AG04450 (cell line): ENCODE data around the gene IL10RB. TPM values are rescaled to one million over a fixed set of nuclear protein-coding genes. Genes with fewer than 3 reads are reported as not detected.

Source experiments
- CTCF ChIA-PET: fragments of 300-600, 350-600 bp; formaldehyde crosslinking; extraction: SDS; loops from one replicate; lab custom pipeline; 2022; ENCODE audit warnings: antibody characterized with exemption, inconsistent platforms; lab: Charles Lee
- POLR2A ChIA-PET: fragments of 350-600 bp; formaldehyde crosslinking; extraction: SDS; loops from one replicate; lab custom pipeline; 2021; ENCODE audit warnings: antibody characterized with exemption, inconsistent platforms; lab: Yijun Ruan, JAX
- DNase-seq: peaks from one replicate; pipeline ENCODE4 v3.0.0-alpha.2; 2011; ENCODE audit warnings: low read depth, low spot score
- H3K27ac ChIP-seq: one replicate; pipeline ENCODE4 v1.5.1; 2012; ENCODE audit warnings: low read depth, low read length, control low read depth
- H3K27me3 ChIP-seq: one replicate; pipeline ENCODE4 v1.6.0; 2012; ENCODE audit warnings: low read length; ENCODE audit not compliant: control insufficient read depth, insufficient read depth
- H3K4me3 ChIP-seq: 2 replicates; pipeline ENCODE4 v1.5.1; 2011; ENCODE audit warnings: mild to moderate bottlenecking, low read depth, low read length, control low read depth
- H3K9me3 ChIP-seq: 2 replicates; pipeline ENCODE4 v1.5.1; 2012; ENCODE audit warnings: low read length; ENCODE audit not compliant: control insufficient read depth, insufficient read depth
- CTCF ChIP-seq: IDR thresholded peaks from 2 replicates; pipeline ENCODE4 v1.5.1; 2011; ENCODE audit warnings: low read depth, low read length, control low read depth, inconsistent platforms
- polyA plus RNA-seq: library from polyadenylated mRNA; depleted of rRNA; stranded (reverse); fragments of >200 nt; gene quantifications from 2 replicates; pipeline ENCODE4 v1.2.3, GENCODE V29; 2011

The IL10RB gene
- polyA plus RNA-seq, 1 experiment, result 46.4 TPM

- no peak for TF ChIP-seq CTCF
- ChIA-PET POLR2A (no interaction called here), CTCF (no interaction called here)
- no peak overlapping the region for H3K27ac ChIP-seq
- no peaks in the 10 kb centered on the region for H3K27me3 ChIP-seq
- DNase-seq, result no peak
- H3K9me3 ChIP-seq, result no peaks in the 10 kb centered on the region
- no peak overlapping the region for H3K4me3 ChIP-seq
Measured at GRCh38 chr21:33305938-33306337, 39.8 kb downstream of the IL10RB start.

- ChIA-PET CTCF (interaction anchor here (0.6 to 1.0 kb wide), 3 partner anchors 31 to 250 kb away, joined by 3 to 4 read pairs (median 4); no protein-coding TSS in a partner anchor), POLR2A (interaction anchor here (1.3 kb wide), 1 partner anchor 16 kb away, joined by 5 read pairs; the partner anchor contains the start of gene IFNAR1)
- DNase-seq, result no peak
- TF ChIP-seq CTCF, result no peak; the same call in 1 of the 2 replicates
- Histone ChIP-seq H3K27me3 (peaks cover 2% of the 10 kb centered on the region), H3K4me3 (no peak overlapping the region), H3K9me3 (no peaks in the 10 kb centered on the region; the same call in 1 of the 2 replicates), H3K27ac (no peak overlapping the region)
Measured at GRCh38 chr21:33308586-33309490, 42.7 kb downstream of the IL10RB start.

- H3K9me3 ChIP-seq, result peaks cover 4% of the 10 kb centered on the region; the same call in 1 of the 2 replicates
- DNase-seq, result no peak
- H3K27ac ChIP-seq, result no peak overlapping the region
- POLR2A ChIA-PET, result interaction anchor here (1.3 kb wide), 1 partner anchor 15 kb away, joined by 5 read pairs; the partner anchor contains the start of gene IFNAR1
- CTCF ChIA-PET, result interaction anchor here (0.6 kb wide), 2 partner anchors 32 to 249 kb away, joined by 3 to 4 read pairs; no protein-coding TSS in a partner anchor
- no peak overlapping the region for H3K4me3 ChIP-seq
- TF ChIP-seq CTCF, result no peak
- H3K27me3 ChIP-seq, result peaks cover 3% of the 10 kb centered on the region
Measured at GRCh38 chr21:33309778-33310177, 43.6 kb downstream of the IL10RB start.

GRCh38 chr21:33312121-33312520 is 46.0 kb downstream of the IL10RB start:
- no peak for DNase-seq
- Histone ChIP-seq H3K27me3 (peaks cover 7% of the 10 kb centered on the region), H3K9me3 (peaks cover 4% of the 10 kb centered on the region; the same call in 1 of the 2 replicates), H3K4me3 (no peak overlapping the region), H3K27ac (no peak overlapping the region)
- POLR2A ChIA-PET, result interaction anchor here (0.6 kb wide), 1 partner anchor 1341 kb away, joined by 4 read pairs; no protein-coding TSS in a partner anchor
- CTCF ChIA-PET, result no interaction called here
- no peak for TF ChIP-seq CTCF

GRCh38 chr21:33313183-33313582 is 47.0 kb downstream of the IL10RB start:
- TF ChIP-seq CTCF, result no peak
- CTCF ChIA-PET, result interaction anchor here (0.5 to 3.1 kb wide), 2 partner anchors 18 to 48 kb away, joined by 6 to 12 read pairs; no protein-coding TSS in a partner anchor
- H3K4me3 ChIP-seq, result no peak overlapping the region
- H3K27me3 ChIP-seq, result peaks cover 14% of the 10 kb centered on the region
- H3K27ac ChIP-seq, result no peak overlapping the region
- H3K9me3 ChIP-seq, result peaks cover 4% of the 10 kb centered on the region; the same call in 1 of the 2 replicates
- DNase-seq, result no peak
- POLR2A ChIA-PET, result no interaction called here
